Prostate gland (tissue), 2 donors: ENCODE results near the gene SIGLEC5. TPM values are rescaled to one million over a fixed set of nuclear protein-coding genes. Genes with fewer than 3 reads are reported as not detected.

Experiments
- DNase-seq: peaks from one replicate; pipeline ENCODE4 v3.0.0-alpha.2; 2019; ENCODE audit warnings: low spot score
- H3K27ac ChIP-seq, 2 donors: fragments of 200-600 bp; sonication (generic); 2 replicates each; pipeline ENCODE4 v1.5.1; 2017 to 2019
- H3K27me3 ChIP-seq: fragments of 200-600 bp; sonication (generic); replicated peaks from 2 replicates; pipeline ENCODE4 v1.5.1; 2019; ENCODE audit not compliant: insufficient read depth
- H3K36me3 ChIP-seq, 2 donors: fragments of 200-600 bp; sonication (generic); 1 replicate in 1 of 2; 2 replicates in 1 of 2; pipeline versions ENCODE4 v1.5.1 to v1.8.1; 2017 to 2019
- H3K4me1 ChIP-seq: fragments of 200-600 bp; sonication (generic); replicated peaks from 2 replicates; pipeline ENCODE4 v1.5.1; 2019
- H3K4me3 ChIP-seq, 2 donors: fragments of 200-600 bp; sonication (generic); 2 replicates each; pipeline ENCODE4 v1.5.1; 2017 to 2019
- H3K9me3 ChIP-seq: fragments of 200-600 bp; sonication (generic); 2 replicates; pipeline ENCODE4 v1.5.1; 2017
- CTCF ChIP-seq, 4 experiments: fragments of 200-600 bp in 2 of 4; fragments of 450-650 bp in 2 of 4; sonication (generic) in 2 of 4; IDR thresholded peaks; 1 replicate in 3 of 4; 2 replicates in 1 of 4; pipeline ENCODE4 v1.5.1; 2016 to 2019; ENCODE audit warnings: antibody characterized with exemption in 4 of 4, mild to moderate bottlenecking in 2 of 4, moderate library complexity in 2 of 4
- POLR2A ChIP-seq: fragments of 450-650 bp; IDR thresholded peaks from one replicate; pipeline ENCODE4 v1.6.1; 2016; ENCODE audit warnings: antibody characterized with exemption, mild to moderate bottlenecking
- POLR2AphosphoS5 ChIP-seq: sonication (generic); formaldehyde crosslinking; IDR thresholded peaks from one replicate; pipeline ENCODE4 v1.6.1; 2017; ENCODE audit warnings: antibody characterized with exemption
- WGBS: methylation state at CpG from one replicate; pipeline ENCODE4 v1.1.5; 2018; 5-methylcytosine and 5-hydroxymethylcytosine counted together
- intact Hi-C: fragments of 100-400 bp; cut with DNase I; formaldehyde crosslinking; loops from one replicate; pipeline ENCODE4 v1.14.2; 2022
- small RNA-seq, 2 donors: library from RNA; depleted of rRNA; stranded (forward); fragments of <200 nt; gene quantifications; one replicate each; pipeline ENCODE3, GENCODE V24; 2016
- total RNA-seq, 2 donors: library from RNA; depleted of rRNA; stranded (reverse); fragments of >200 nt; gene quantifications; one replicate each; pipeline ENCODE4 v1.1.0, GENCODE V29; 2016

SIGLEC5 gene
- total RNA-seq, 2 donors from 2014 or later, result not detected

- no peak for TF ChIP-seq POLR2AphosphoS5
- TF ChIP-seq POLR2A, result no peak
- TF ChIP-seq CTCF (IDR thresholded peaks at IDR 0.05), result no peak
These were observed 65.4 kb downstream of the SIGLEC5 start for GRCh38 chr19:51564791-51565190.

More at GRCh38 chr19:51564791-51565190, 65.4 kb downstream of the SIGLEC5 start:
- Histone ChIP-seq H3K9me3 (no peaks in the 10 kb centered on the region), H3K36me3 (no peaks in the 10 kb centered on the region), H3K4me1 (no peaks in the 10 kb centered on the region), H3K27ac (no peak overlapping the region), H3K4me3 (no peak overlapping the region), H3K27me3 (no peaks in the 10 kb centered on the region)
- DNase-seq, result no peak
- intact Hi-C loops, result no loop called here
- WGBS, result 26% methylated on average over 6 of the region's 6 CpGs

Small RNAs within 50 kb of the gene (small RNA-seq; reads per million reads assigned to genes)
- gene AC018755.2, result 0 reads per million in 2 donors

Other genes starting within 250 kb of the SIGLEC5 start
- not detected for gene LIM2, start 242.4 kb downstream of the SIGLEC5 start, total RNA-seq
- 10 to 100 TPM in 1 of 2 donors, not detected in 1; 16.0 TPM for gene C19orf84, start 239.8 kb downstream of the SIGLEC5 start, total RNA-seq
- 1 to 10 TPM; 7.1 to 7.5 TPM for gene SIGLEC10, start 212.8 kb downstream of the SIGLEC5 start, total RNA-seq
- 1 to 10 TPM; 1.0 to 3.0 TPM for gene SIGLEC8, start 171.9 kb downstream of the SIGLEC5 start, total RNA-seq
- not detected for gene CEACAM18, start 151.9 kb downstream of the SIGLEC5 start, total RNA-seq
- under 1 TPM in 1 of 2 donors, not detected in 1; 0.91 TPM for gene SIGLEC12, start 128.6 kb downstream of the SIGLEC5 start, total RNA-seq
- under 1 TPM in 1 of 2 donors, not detected in 1; 0.68 TPM for gene SIGLEC6, start 98.7 kb downstream of the SIGLEC5 start, total RNA-seq
- 1 to 10 TPM; 4.3 to 9.0 TPM for gene ZNF175, start 59.1 kb downstream of the SIGLEC5 start, total RNA-seq
- gene SIGLEC14, start 16.4 kb upstream of the SIGLEC5 start, total RNA-seq, result 1 to 10 TPM; 1.8 to 8.0 TPM
- gene SPACA6, start 62.9 kb upstream of the SIGLEC5 start, total RNA-seq, result 10 to 100 TPM; 24.6 to 47.7 TPM
- gene HAS1, start 93.6 kb upstream of the SIGLEC5 start, total RNA-seq, result 1 to 10 TPM in 1 of 2 donors, not detected in 1; 1.9 TPM
- gene FPR1, start 121.5 kb upstream of the SIGLEC5 start, total RNA-seq, result 1 to 10 TPM in 1 of 2 donors, under 1 TPM in 1; 0.77 to 5.6 TPM
- gene FPR2, start 130.8 kb upstream of the SIGLEC5 start, total RNA-seq, result under 1 TPM in 1 of 2 donors, not detected in 1; 0.97 TPM
- gene FPR3, start 164.8 kb upstream of the SIGLEC5 start, total RNA-seq, result 1 to 10 TPM; 1.0 to 4.8 TPM